ENCODE results near the gene NPM1. TPM values are rescaled to one million over a fixed set of nuclear protein-coding genes. Genes with fewer than 3 reads are reported as not detected.
"Not testable (repeated sequence)": the region's sequence is repeated elsewhere in the genome, so short reads cannot be mapped to it uniquely, and the experiment has no call there.

The NPM1 gene
- total RNA-seq, 4 donors from 2014 or later, result 1,265 to 21,851 (median 1,493) TPM

GRCh38 chr5:171351536-171352073, 36.0 kb upstream of the NPM1 start:
- intact Hi-C loops (cut with DNase I; ENCODE audit: low total_unique reads), result no loop called here
- TF ChIP-seq, protein P1, sequence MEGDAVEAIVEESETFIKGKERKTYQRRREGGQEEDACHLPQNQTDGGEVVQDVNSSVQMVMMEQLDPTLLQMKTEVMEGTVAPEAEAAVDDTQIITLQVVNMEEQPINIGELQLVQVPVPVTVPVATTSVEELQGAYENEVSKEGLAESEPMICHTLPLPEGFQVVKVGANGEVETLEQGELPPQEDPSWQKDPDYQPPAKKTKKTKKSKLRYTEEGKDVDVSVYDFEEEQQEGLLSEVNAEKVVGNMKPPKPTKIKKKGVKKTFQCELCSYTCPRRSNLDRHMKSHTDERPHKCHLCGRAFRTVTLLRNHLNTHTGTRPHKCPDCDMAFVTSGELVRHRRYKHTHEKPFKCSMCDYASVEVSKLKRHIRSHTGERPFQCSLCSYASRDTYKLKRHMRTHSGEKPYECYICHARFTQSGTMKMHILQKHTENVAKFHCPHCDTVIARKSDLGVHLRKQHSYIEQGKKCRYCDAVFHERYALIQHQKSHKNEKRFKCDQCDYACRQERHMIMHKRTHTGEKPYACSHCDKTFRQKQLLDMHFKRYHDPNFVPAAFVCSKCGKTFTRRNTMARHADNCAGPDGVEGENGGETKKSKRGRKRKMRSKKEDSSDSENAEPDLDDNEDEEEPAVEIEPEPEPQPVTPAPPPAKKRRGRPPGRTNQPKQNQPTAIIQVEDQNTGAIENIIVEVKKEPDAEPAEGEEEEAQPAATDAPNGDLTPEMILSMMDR (IDR thresholded peaks at IDR 0.05), result no peak
- TF ChIP-seq POLR2A (IDR thresholded peaks at IDR 0.05), result no peak
- H3K27me3 ChIP-seq, result no peaks in the 10 kb centered on the region
- DNase-seq, result no peak
- H3K4me1 ChIP-seq, result no peaks in the 10 kb centered on the region
- no peaks in the 10 kb centered on the region for H3K9me3 ChIP-seq
- no peak overlapping the region for H3K27ac ChIP-seq
- no peak overlapping the region for H3K4me3 ChIP-seq
- no peaks in the 10 kb centered on the region for H3K36me3 ChIP-seq

DNA sequence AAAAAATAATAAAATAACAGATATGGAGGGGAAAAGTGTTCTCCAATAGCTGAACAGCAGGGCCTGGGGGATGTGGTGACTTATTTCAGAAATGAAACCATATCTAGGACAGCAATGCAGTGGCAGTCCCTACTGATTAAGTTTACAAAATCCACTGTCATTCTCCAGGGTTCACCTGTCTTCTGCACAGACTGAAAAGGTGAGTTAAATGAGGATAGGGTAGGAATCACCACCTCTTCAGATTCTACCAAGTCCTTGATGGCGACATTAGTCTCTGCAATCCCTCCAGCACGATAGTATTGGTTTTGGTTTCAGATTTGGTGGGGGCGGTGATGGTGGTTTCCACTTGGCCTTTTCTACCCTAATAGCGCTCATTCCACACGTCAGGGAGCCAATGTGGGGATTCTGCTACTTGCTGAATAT, 32.3 kb upstream of the NPM1 start:
- Histone ChIP-seq H3K36me3 (no peaks in the 10 kb centered on the region), H3K9me3 (no peaks in the 10 kb centered on the region), H3K27ac (no peak overlapping the region), H3K4me3 (no peak overlapping the region), H3K4me1 (no peaks in the 10 kb centered on the region), H3K27me3 (no peaks in the 10 kb centered on the region)
- intact Hi-C loops (cut with DNase I; ENCODE audit: low total_unique reads), result no loop called here
- no peak for DNase-seq
- TF ChIP-seq, protein P1 (IDR thresholded peaks at IDR 0.05), result no peak
- TF ChIP-seq POLR2A (IDR thresholded peaks at IDR 0.05), result no peak

- no peak for DNase-seq
- no peak for TF ChIP-seq POLR2A (IDR thresholded peaks at IDR 0.05)
- H3K27me3 ChIP-seq, result no peaks in the 10 kb centered on the region
- no peaks in the 10 kb centered on the region for H3K36me3 ChIP-seq
- no peaks in the 10 kb centered on the region for H3K9me3 ChIP-seq
- H3K4me3 ChIP-seq, result no peak overlapping the region
- H3K4me1 ChIP-seq, result no peaks in the 10 kb centered on the region
- no peak overlapping the region for H3K27ac ChIP-seq
- intact Hi-C loops (cut with DNase I; ENCODE audit: low total_unique reads), result no loop called here
Measured at GRCh38 chr5:171357843-171358242, 29.8 kb upstream of the NPM1 start.

DNA sequence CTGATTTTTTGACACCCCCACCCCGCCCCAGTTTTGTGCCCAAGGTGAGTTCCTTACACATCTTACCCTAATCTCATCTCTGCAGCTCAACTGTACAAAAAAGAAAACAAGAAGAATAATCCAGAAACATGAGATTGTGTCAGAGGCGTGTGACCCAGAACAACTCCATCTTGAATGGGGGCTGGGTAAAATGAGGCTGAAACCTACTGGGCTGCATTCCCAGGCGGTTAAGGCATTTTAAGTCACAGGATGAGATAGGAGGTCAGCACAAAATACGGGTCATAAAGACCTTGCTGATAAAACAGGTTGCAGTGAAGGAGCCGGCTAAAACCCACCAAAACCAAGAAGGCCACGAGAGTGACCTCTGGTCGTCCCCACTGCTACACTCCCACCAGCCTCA, 26.5 kb upstream of the NPM1 start:
- DNase-seq; intact Hi-C loops (cut with DNase I; ENCODE audit: low total_unique reads); H3K9me3 ChIP-seq; H3K36me3 ChIP-seq; H3K27me3 ChIP-seq; H3K4me3 ChIP-seq; H3K27ac ChIP-seq; H3K4me1 ChIP-seq: not testable (repeated sequence)

GRCh38 chr5:171363249-171363648, 24.4 kb upstream of the NPM1 start:
- H3K27ac ChIP-seq; DNase-seq; intact Hi-C loops (cut with DNase I; ENCODE audit: low total_unique reads); H3K4me1 ChIP-seq; H3K4me3 ChIP-seq; H3K36me3 ChIP-seq; H3K27me3 ChIP-seq; H3K9me3 ChIP-seq: not testable (repeated sequence)

GRCh38 chr5:171363846-171364245, 23.8 kb upstream of the NPM1 start:
- Histone ChIP-seq H3K27me3 (no peaks in the 10 kb centered on the region), H3K27ac (no peak overlapping the region), H3K36me3 (no peaks in the 10 kb centered on the region), H3K4me3 (no peak overlapping the region), H3K9me3 (no peaks in the 10 kb centered on the region), H3K4me1 (no peaks in the 10 kb centered on the region)
- TF ChIP-seq POLR2A (IDR thresholded peaks at IDR 0.05), result no peak
- TF ChIP-seq, protein P1 (IDR thresholded peaks at IDR 0.05), result no peak
- intact Hi-C loops (cut with DNase I; ENCODE audit: low total_unique reads), result no loop called here
- DNase-seq, result no peak

DNA sequence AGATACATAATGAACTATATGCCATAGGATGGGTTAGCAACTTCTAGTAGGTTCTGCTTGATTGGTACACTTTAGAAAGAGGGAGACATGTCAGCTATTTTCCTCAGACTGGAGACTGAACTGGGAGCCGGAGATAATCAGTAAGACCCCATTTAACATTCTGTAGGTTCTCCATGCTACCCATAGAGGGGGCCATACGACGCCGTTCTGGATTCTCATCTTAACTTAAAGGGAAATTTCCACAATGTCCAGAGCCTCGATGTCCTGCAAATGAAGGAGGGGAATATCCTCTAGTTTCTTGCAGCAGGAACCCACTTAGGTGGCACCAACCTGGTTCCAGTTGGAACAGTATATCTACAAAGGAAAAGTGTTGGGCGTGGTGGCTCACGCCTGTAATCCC, 22.3 kb upstream of the NPM1 start:
- TF ChIP-seq POLR2A (IDR thresholded peaks at IDR 0.05), result no peak
- TF ChIP-seq, protein P1 (IDR thresholded peaks at IDR 0.05), result no peak
- Histone ChIP-seq H3K4me3 (no peak overlapping the region), H3K36me3 (no peaks in the 10 kb centered on the region), H3K27me3 (no peaks in the 10 kb centered on the region), H3K9me3 (no peaks in the 10 kb centered on the region), H3K27ac (no peak overlapping the region), H3K4me1 (no peaks in the 10 kb centered on the region)
- no peak for DNase-seq
- intact Hi-C loops (cut with DNase I; ENCODE audit: low total_unique reads), result no loop called here

Data from uterus (tissue), 4 donors.